Measurements from ENCODE around the gene STMP1. TPM values are rescaled to one million over a fixed set of nuclear protein-coding genes. Genes with fewer than 3 reads are reported as not detected.

The STMP1 gene
- total and polyA plus RNA-seq, 12 donors = 25.7 to 35.6 (median 27.7) TPM

- intact Hi-C loops (cut with DNase I) = no loop called here
- no peak for TF ChIP-seq CTCF (IDR thresholded peaks at IDR 0.05)
- 83 to 84% methylated on average over 3 of the region's 3 CpGs for WGBS, 2 donors
- Histone ChIP-seq H3K27me3 (no peaks in the 10 kb centered on the region), H3K36me3 (no peaks in the 10 kb centered on the region), H3K27ac (no peak overlapping the region), H3K4me3 (no peak overlapping the region), H3K4me1 (peaks cover 0 to 26% (median 6%) of the 10 kb centered on the region in 9 donors), H3K9me3 (no peaks in the 10 kb centered on the region)
- no peak for DNase-seq
- no peak for ATAC-seq
Observed at GRCh38 chr7:135717693-135718092, 55.4 kb downstream of the STMP1 start.

GRCh38 chr7:135718219-135718618, 55.9 kb downstream of the STMP1 start:
- DNase-seq = no peak

GRCh38 chr7:135718794-135719437, 56.6 kb downstream of the STMP1 start:
- intact Hi-C loops (cut with DNase I) = no loop called here
- 27 to 41% methylated on average over 7 of the region's 7 CpGs for WGBS, 2 donors
- Histone ChIP-seq H3K4me1 (peaks cover 0 to 17% (median 0%) of the 10 kb centered on the region in 9 donors), H3K36me3 (no peaks in the 10 kb centered on the region), H3K27ac (no peak overlapping the region), H3K27me3 (no peaks in the 10 kb centered on the region), H3K4me3 (no peak overlapping the region), H3K9me3 (no peaks in the 10 kb centered on the region)
- DNase-seq (no peak), ATAC-seq (peak in 6 of 8 donors; percentile 39 to 74 (median 60))
- TF ChIP-seq CTCF (IDR thresholded peaks at IDR 0.05) = no peak

More at GRCh38 chr7:135718219-135718618, 55.9 kb downstream of the STMP1 start:
- H3K27me3 ChIP-seq = no peaks in the 10 kb centered on the region
- H3K9me3 ChIP-seq = no peaks in the 10 kb centered on the region
- H3K4me1 ChIP-seq = peaks cover 0 to 21% (median 2%) of the 10 kb centered on the region in 9 donors
- intact Hi-C loops (cut with DNase I) = no loop called here
- no peak for TF ChIP-seq CTCF (IDR thresholded peaks at IDR 0.05)
- WGBS, 2 donors = 93% methylated on average over 2 of the region's 2 CpGs
- no peaks in the 10 kb centered on the region for H3K36me3 ChIP-seq
- no peak for ATAC-seq
- H3K4me3 ChIP-seq = no peak overlapping the region
- H3K27ac ChIP-seq = no peak overlapping the region

- Histone ChIP-seq H3K36me3 (no peaks in the 10 kb centered on the region), H3K9me3 (no peaks in the 10 kb centered on the region), H3K4me1 (peaks cover 0 to 17% (median 0%) of the 10 kb centered on the region in 9 donors), H3K4me3 (no peak overlapping the region), H3K27ac (no peak overlapping the region), H3K27me3 (no peaks in the 10 kb centered on the region)
- intact Hi-C loops (cut with DNase I) = no loop called here
- ATAC-seq = no peak
- 36 to 37% methylated on average over 2 of the region's 2 CpGs for WGBS, 2 donors
- TF ChIP-seq CTCF (IDR thresholded peaks at IDR 0.05) = no peak
- no peak for DNase-seq
Observed at GRCh38 chr7:135719688-135720087, 57.4 kb downstream of the STMP1 start.

All from heart right ventricle (tissue), 16 donors.